DMS114 treated with DMSO at 0.1 percent for 48 hours (cell line): ENCODE results near the gene BTBD10.
A peak's percentile ranks its signal among the peaks of the same experiment; 100 is the strongest.

Experiments used
- DNase-seq: peaks from one replicate; lab custom pipeline; 2025; ENCODE audit not compliant: unreplicated experiment; lab: John Stamatoyannopoulos, UW

BTBD10 gene

GRCh38 chr11:13462901-13463778, at the start of gene BTBD10:
TSS of gene BTBD10 (minus strand) at chr11:13463222. CDS start at chr11:13445124, 18,098 bp downstream.
- DNase-seq, result peak; percentile 33

- DNase-seq, result no peak
These were observed 40.4 kb upstream of the BTBD10 start for GRCh38 chr11:13503393-13503792.

- no peak for DNase-seq
These were observed 39.5 kb upstream of the BTBD10 start for GRCh38 chr11:13502492-13502891.

- no peak for DNase-seq
These were observed 32.9 kb upstream of the BTBD10 start, which contains the start of gene PTH for GRCh38 chr11:13495929-13496328. TSS of gene PTH (minus strand) at chr11:13495997. CDS start at chr11:13492855, 3,142 bp downstream.

- no peak for DNase-seq
These were observed 31.0 kb upstream of the BTBD10 start for GRCh38 chr11:13494051-13494450.

GRCh38 chr11:13487661-13488030, 24.6 kb upstream of the BTBD10 start:
- DNase-seq, result no peak

- DNase-seq, result no peak
These were observed 24.1 kb upstream of the BTBD10 start for GRCh38 chr11:13486926-13487660.

GRCh38 chr11:13480198-13480597, 17.2 kb upstream of the BTBD10 start:
- DNase-seq, result no peak

- no peak for DNase-seq
These were observed 16.7 kb upstream of the BTBD10 start for GRCh38 chr11:13479688-13480087.

- no peak for DNase-seq
These were observed 12.1 kb upstream of the BTBD10 start for GRCh38 chr11:13475091-13475490.

GRCh38 chr11:13473013-13473722, 10.1 kb upstream of the BTBD10 start:
- DNase-seq, result no peak

- DNase-seq, result no peak
These were observed 5.7 kb upstream of the BTBD10 start for GRCh38 chr11:13468750-13469149.

- DNase-seq, result peak; percentile 4
These were observed 2.9 kb upstream of the BTBD10 start for GRCh38 chr11:13465909-13466371.

- DNase-seq, result no peak
These were observed 813 bp upstream of the BTBD10 start for GRCh38 chr11:13463779-13464290.

GRCh38 chr11:13462311-13462900, 616 bp downstream of the BTBD10 start:
- DNase-seq, result peak; percentile 7

GRCh38 chr11:13461291-13461690, 1.7 kb downstream of the BTBD10 start:
- no peak for DNase-seq

- no peak for DNase-seq
These were observed 12.1 kb downstream of the BTBD10 start for GRCh38 chr11:13450832-13451397.

GRCh38 chr11:13449522-13449921, 13.5 kb downstream of the BTBD10 start:
- DNase-seq, result no peak

GRCh38 chr11:13448876-13449275, 14.1 kb downstream of the BTBD10 start:
- no peak for DNase-seq

- no peak for DNase-seq
These were observed 16.6 kb downstream of the BTBD10 start for GRCh38 chr11:13446444-13446843.
